Neural cell (in vitro differentiated cells): ENCODE measurements around the gene BMPR2. TPM values are rescaled to one million over a fixed set of nuclear protein-coding genes. Genes with fewer than 3 reads are reported as not detected.

Source experiments
- H2AFZ ChIP-seq: fragments of 200-600, 300-800 bp; sonication (generic), shearing (Covaris generic); 2 replicates; pipeline ENCODE4 v1.6.0; 2014; ENCODE audit warnings: low read depth, mild to moderate bottlenecking, antibody characterized with exemption, low read length, moderate library complexity
- H3F3A ChIP-seq: fragments of 200-600 bp; shearing (Covaris generic); 2 replicates; pipeline ENCODE4 v1.6.1; 2016; ENCODE audit warnings: mild to moderate bottlenecking, moderate library complexity, mixed read lengths, antibody characterized with exemption, low read length; ENCODE audit not compliant: insufficient read depth, poor library complexity, severe bottlenecking
- H3K27ac ChIP-seq: fragments of 200-600, 300-800 bp; sonication (generic), shearing (Covaris generic); 2 replicates; pipeline ENCODE4 v1.5.1; 2014; ENCODE audit warnings: mild to moderate bottlenecking, low read length, moderate library complexity
- H3K27me3 ChIP-seq: fragments of 300-800, 200-600 bp; sonication (generic), shearing (Covaris generic); 2 replicates; pipeline ENCODE4 v1.6.0; 2014; ENCODE audit warnings: mild to moderate bottlenecking, low read depth, low read length, moderate library complexity; ENCODE audit not compliant: insufficient read depth
- H3K36me3 ChIP-seq: fragments of 300-800, 200-600 bp; sonication (generic), shearing (Covaris generic); 2 replicates; pipeline ENCODE4 v1.5.1; 2014; ENCODE audit warnings: mild to moderate bottlenecking, antibody characterized with exemption, low read length, moderate library complexity; ENCODE audit not compliant: insufficient read depth
- H3K4me2 ChIP-seq: fragments of 300-800, 200-600 bp; sonication (generic), shearing (Covaris generic); 2 replicates; pipeline ENCODE4 v1.6.0; 2014; ENCODE audit warnings: mild to moderate bottlenecking, low read length
- H3K4me3 ChIP-seq: fragments of 300-800, 200-600 bp; sonication (generic), shearing (Covaris generic); 2 replicates; pipeline ENCODE4 v1.5.1; 2014; ENCODE audit warnings: mild to moderate bottlenecking, low read length, moderate library complexity
- H3K79me2 ChIP-seq: fragments of 200-600 bp; shearing (Covaris generic); replicated peaks from 2 replicates; pipeline ENCODE4 v1.6.0; 2014; ENCODE audit warnings: mild to moderate bottlenecking, low read length, moderate library complexity; ENCODE audit not compliant: insufficient read depth
- H3K9ac ChIP-seq: fragments of 300-800, 200-600 bp; sonication (generic), shearing (Covaris generic); 2 replicates; pipeline ENCODE4 v1.6.1; 2016; ENCODE audit warnings: mild to moderate bottlenecking, low read length, mixed read lengths
- H3K9me2 ChIP-seq: fragments of 200-600 bp; shearing (Covaris generic); 2 replicates; pipeline ENCODE4 v1.6.1; 2016; ENCODE audit warnings: mild to moderate bottlenecking, low read length, mixed read lengths; ENCODE audit not compliant: insufficient read depth
- H3K9me3 ChIP-seq: fragments of 200-600, 300-800 bp; sonication (generic), shearing (Covaris generic); 2 replicates; pipeline ENCODE4 v1.6.1; 2016; ENCODE audit warnings: mild to moderate bottlenecking, mixed run types, low read length, moderate library complexity, mixed read lengths
- H4K20me1 ChIP-seq: fragments of 200-600 bp; shearing (Covaris generic); 2 replicates; pipeline ENCODE4 v1.6.1; 2016; ENCODE audit warnings: mild to moderate bottlenecking, mixed run types; ENCODE audit not compliant: insufficient read depth
- EP300 ChIP-seq: fragments of 450-650 bp; conservative IDR thresholded peaks from 2 replicates; pipeline ENCODE4 v1.6.1; 2014; ENCODE audit warnings: antibody characterized with exemption, mild to moderate bottlenecking, moderate library complexity; ENCODE audit not compliant: poor library complexity, severe bottlenecking
- EZH2 ChIP-seq: fragments of 200-600, 300-800 bp; shearing (Covaris generic), sonication (generic); IDR thresholded peaks from 2 replicates; pipeline ENCODE4 v1.6.1; 2014; ENCODE audit warnings: antibody characterized with exemption, low read length, borderline replicate concordance, mild to moderate bottlenecking; ENCODE audit not compliant: insufficient read depth, poor library complexity, severe bottlenecking
- MXI1 ChIP-seq: fragments of 450-650 bp; conservative IDR thresholded peaks from 2 replicates; pipeline ENCODE4 v1.6.1; 2014; ENCODE audit warnings: antibody characterized with exemption, mild to moderate bottlenecking; ENCODE audit not compliant: poor library complexity, severe bottlenecking
- POLR2AphosphoS5 ChIP-seq: IDR thresholded peaks from 2 replicates; pipeline ENCODE4 v1.6.1; 2012
- RAD21 ChIP-seq: fragments of 450-650 bp; conservative IDR thresholded peaks from 2 replicates; pipeline ENCODE4 v1.6.1; 2014; ENCODE audit warnings: antibody characterized with exemption, mild to moderate bottlenecking, moderate library complexity
- SMC3 ChIP-seq: fragments of 450-650 bp; conservative IDR thresholded peaks from 2 replicates; pipeline ENCODE4 v1.6.1; 2014; ENCODE audit warnings: antibody characterized with exemption, mild to moderate bottlenecking, moderate library complexity; ENCODE audit not compliant: poor library complexity
- TAF1 ChIP-seq: IDR thresholded peaks from 2 replicates; pipeline ENCODE4 v1.6.1; 2012; ENCODE audit warnings: low read depth
- polyA plus RNA-seq: library from polyadenylated mRNA; depleted of rRNA; stranded (reverse); fragments of >200 nt; gene quantifications from 2 replicates; pipeline ENCODE4 v1.2.3, GENCODE V29; 2014
- TF ChIP-seq, protein P1 (sequence below): fragments of 450-650 bp; IDR thresholded peaks from 2 replicates; pipeline ENCODE4 v1.5.1; 2014; ENCODE audit warnings: antibody characterized with exemption, mild to moderate bottlenecking, moderate library complexity; ENCODE audit not compliant: poor library complexity, severe bottlenecking
- TF ChIP-seq, protein P2 (sequence below): IDR thresholded peaks from 2 replicates; pipeline ENCODE4 v1.6.1; 2012; ENCODE audit warnings: borderline replicate concordance

Gene BMPR2
- polyA plus RNA-seq, 1 donor from 2014 or later = 18.4 TPM

DNA sequence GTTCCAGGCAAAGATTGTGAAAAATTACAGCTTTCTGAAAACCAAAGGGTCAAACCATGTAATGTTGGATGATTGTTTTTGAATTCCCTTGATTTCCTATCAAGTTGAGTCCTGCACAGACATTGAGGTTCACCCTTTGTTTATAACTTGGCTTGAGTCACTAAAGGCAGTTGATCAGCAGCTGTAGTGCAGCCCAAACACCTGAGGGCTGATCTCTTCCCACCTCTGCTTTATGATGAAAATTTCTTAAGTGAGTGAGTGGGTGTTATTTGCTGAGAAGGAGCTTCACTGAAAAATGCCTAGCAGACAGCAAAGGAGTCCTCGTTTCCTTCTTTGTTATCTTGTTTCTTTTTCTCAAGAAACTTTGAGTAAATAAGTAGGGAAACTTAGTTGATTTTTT is 31.9 kb upstream of the BMPR2 start:
- H3F3A ChIP-seq = no peaks in the 10 kb centered on the region
- H3K79me2 ChIP-seq = no peaks in the 10 kb centered on the region
- H3K9me2 ChIP-seq = no peaks in the 10 kb centered on the region
- H4K20me1 ChIP-seq = no peaks in the 10 kb centered on the region
- no peak overlapping the region for H2AFZ ChIP-seq
- H3K27me3 ChIP-seq = no peaks in the 10 kb centered on the region
- H3K9ac ChIP-seq = no peak overlapping the region
- H3K27ac ChIP-seq = no peak overlapping the region
- no peak overlapping the region for H3K4me3 ChIP-seq
- TF ChIP-seq POLR2AphosphoS5 (no peak), EZH2 (no peak)
- TF ChIP-seq, protein P1, sequence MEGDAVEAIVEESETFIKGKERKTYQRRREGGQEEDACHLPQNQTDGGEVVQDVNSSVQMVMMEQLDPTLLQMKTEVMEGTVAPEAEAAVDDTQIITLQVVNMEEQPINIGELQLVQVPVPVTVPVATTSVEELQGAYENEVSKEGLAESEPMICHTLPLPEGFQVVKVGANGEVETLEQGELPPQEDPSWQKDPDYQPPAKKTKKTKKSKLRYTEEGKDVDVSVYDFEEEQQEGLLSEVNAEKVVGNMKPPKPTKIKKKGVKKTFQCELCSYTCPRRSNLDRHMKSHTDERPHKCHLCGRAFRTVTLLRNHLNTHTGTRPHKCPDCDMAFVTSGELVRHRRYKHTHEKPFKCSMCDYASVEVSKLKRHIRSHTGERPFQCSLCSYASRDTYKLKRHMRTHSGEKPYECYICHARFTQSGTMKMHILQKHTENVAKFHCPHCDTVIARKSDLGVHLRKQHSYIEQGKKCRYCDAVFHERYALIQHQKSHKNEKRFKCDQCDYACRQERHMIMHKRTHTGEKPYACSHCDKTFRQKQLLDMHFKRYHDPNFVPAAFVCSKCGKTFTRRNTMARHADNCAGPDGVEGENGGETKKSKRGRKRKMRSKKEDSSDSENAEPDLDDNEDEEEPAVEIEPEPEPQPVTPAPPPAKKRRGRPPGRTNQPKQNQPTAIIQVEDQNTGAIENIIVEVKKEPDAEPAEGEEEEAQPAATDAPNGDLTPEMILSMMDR = no peak
- no peak overlapping the region for H3K4me2 ChIP-seq
- H3K36me3 ChIP-seq = no peaks in the 10 kb centered on the region
- H3K9me3 ChIP-seq = no peaks in the 10 kb centered on the region

DNA sequence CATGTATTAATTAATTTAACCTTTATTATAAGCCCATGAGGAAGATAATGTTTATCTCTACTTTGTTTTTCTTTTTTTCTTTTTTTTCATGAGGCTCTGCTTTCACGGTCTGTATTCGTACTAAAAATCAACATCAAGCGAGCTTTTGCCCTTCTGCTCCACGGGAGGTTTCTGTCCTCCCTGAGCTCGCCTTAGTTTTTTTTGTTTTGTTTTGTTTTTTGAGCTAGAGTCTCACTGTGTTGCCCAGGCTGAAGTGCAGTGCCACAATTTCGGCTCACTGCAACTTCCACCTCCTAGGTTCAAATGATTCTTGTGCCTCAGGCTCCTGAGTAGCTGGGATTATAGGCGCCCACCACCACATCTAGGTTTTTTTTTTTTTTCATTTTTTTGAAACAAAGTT is 29.9 kb upstream of the BMPR2 start:
- Histone ChIP-seq H3K4me2 (no peak overlapping the region), H3K9ac (no peak overlapping the region), H2AFZ (no peak overlapping the region), H3K27ac (no peak overlapping the region), H3K36me3 (no peaks in the 10 kb centered on the region), H3K4me3 (no peak overlapping the region), H3K9me2 (no peaks in the 10 kb centered on the region), H3K79me2 (no peaks in the 10 kb centered on the region), H3K9me3 (no peaks in the 10 kb centered on the region), H4K20me1 (no peaks in the 10 kb centered on the region), H3F3A (no peaks in the 10 kb centered on the region), H3K27me3 (no peaks in the 10 kb centered on the region)
- TF ChIP-seq TAF1 (no peak), POLR2AphosphoS5 (no peak), SMC3 (no peak)
- TF ChIP-seq, protein P1 = no peak

DNA sequence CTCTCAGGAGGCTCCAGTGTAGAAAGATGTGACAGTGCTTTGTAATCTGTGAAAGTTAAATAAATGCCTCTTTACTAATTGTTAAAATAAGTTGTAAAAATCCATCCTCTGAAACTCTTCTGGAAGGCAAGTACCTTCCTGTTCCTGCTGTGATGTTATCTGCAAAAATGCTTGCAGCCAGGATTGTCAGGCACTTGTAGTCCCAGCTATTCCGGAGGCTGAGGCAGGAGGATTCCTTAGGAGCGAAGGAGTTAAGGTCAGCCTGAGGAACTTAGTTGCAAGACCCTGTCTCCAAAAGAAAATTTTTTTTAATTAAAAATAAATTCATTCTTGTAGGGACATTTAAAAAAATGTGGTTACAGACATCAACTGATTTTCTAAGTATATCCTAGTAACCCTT is 22.7 kb upstream of the BMPR2 start:
- TF ChIP-seq EP300 (no peak), POLR2AphosphoS5 (no peak), EZH2 (no peak), RAD21 (no peak), MXI1 (no peak), SMC3 (no peak), TAF1 (no peak)
- TF ChIP-seq, protein P1 = no peak
- TF ChIP-seq, protein P2, sequence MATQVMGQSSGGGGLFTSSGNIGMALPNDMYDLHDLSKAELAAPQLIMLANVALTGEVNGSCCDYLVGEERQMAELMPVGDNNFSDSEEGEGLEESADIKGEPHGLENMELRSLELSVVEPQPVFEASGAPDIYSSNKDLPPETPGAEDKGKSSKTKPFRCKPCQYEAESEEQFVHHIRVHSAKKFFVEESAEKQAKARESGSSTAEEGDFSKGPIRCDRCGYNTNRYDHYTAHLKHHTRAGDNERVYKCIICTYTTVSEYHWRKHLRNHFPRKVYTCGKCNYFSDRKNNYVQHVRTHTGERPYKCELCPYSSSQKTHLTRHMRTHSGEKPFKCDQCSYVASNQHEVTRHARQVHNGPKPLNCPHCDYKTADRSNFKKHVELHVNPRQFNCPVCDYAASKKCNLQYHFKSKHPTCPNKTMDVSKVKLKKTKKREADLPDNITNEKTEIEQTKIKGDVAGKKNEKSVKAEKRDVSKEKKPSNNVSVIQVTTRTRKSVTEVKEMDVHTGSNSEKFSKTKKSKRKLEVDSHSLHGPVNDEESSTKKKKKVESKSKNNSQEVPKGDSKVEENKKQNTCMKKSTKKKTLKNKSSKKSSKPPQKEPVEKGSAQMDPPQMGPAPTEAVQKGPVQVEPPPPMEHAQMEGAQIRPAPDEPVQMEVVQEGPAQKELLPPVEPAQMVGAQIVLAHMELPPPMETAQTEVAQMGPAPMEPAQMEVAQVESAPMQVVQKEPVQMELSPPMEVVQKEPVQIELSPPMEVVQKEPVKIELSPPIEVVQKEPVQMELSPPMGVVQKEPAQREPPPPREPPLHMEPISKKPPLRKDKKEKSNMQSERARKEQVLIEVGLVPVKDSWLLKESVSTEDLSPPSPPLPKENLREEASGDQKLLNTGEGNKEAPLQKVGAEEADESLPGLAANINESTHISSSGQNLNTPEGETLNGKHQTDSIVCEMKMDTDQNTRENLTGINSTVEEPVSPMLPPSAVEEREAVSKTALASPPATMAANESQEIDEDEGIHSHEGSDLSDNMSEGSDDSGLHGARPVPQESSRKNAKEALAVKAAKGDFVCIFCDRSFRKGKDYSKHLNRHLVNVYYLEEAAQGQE = no peak
- H3K9me3 ChIP-seq = no peaks in the 10 kb centered on the region

More for the DNA sequence above, 22.7 kb upstream of the BMPR2 start:
- Histone ChIP-seq H3K9me2 (no peaks in the 10 kb centered on the region), H3K4me3 (no peak overlapping the region), H3K4me2 (no peak overlapping the region), H3K79me2 (no peaks in the 10 kb centered on the region), H3K36me3 (no peaks in the 10 kb centered on the region), H3K27me3 (no peaks in the 10 kb centered on the region), H4K20me1 (no peaks in the 10 kb centered on the region), H2AFZ (no peak overlapping the region), H3F3A (no peaks in the 10 kb centered on the region), H3K9ac (no peak overlapping the region), H3K27ac (no peak overlapping the region)
